IPS-NIHi11 (cell line): Measurements from ENCODE around the gene NUBPL.
"Not testable (repeated sequence)": the region's sequence is repeated elsewhere in the genome, so short reads cannot be mapped to it uniquely, and the experiment has no call there.

Experiments
- DNase-seq: peaks from one replicate; pipeline ENCODE4 v3.0.0; 2012; ENCODE audit warnings: mixed read lengths, low spot score

Gene NUBPL

DNA sequence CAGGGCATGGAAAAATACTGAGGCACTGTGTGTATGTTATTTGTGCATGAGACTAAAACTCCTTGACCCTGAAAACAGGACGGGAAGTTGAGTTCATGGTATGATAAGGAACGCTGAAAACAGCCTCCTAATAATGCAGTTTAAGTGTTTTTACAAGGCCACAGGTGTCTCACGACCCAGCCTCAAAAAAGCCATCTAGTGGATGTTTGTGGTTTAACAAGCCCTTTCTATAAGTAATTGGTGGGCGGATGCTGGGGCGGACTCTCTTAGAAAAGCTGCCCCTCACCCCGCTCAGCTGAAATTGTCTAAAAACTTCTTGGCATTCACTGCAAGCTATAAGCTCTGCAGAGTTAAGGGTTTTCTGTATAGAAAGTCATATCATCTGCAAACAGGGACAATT lies 184.5 kb downstream of the NUBPL start:
- no peak for DNase-seq

DNA sequence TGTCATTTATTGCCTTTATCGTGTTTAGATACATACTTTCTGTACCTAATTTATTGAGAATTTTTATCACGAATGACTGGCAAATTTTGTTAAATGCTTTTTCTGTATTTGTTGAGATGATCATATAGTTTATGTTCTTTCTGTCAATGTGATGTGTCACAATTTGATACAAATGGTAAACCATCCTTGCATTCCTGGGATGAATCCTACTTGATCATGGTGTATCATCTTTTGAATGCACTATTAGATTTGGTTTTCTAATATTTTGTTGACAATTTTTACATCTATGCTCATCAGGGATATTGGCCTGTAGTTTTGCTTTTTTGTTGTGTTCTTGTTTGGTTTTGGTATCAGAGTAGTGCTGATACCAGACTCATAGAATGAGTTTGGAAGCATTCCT lies 185.1 kb downstream of the NUBPL start:
- no peak for DNase-seq

DNA sequence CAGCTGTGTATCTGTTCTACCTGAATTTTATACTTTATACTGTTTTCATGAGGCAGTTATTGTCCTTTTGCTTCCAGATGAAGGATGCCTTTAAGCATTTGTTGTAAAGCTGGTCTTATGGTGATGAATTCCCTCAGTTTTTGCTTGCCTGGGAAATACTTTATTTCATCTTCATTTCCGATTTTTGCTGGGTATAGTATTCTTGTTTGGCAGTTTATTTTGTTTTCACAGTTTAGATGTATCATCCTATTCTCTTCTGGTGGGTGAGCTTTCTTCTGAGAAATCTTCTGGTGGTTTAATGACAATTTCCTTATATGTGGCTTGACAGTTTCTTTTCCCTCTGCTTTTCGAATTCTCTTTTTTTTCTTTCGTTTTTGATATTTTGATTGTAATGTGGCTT lies 188.1 kb downstream of the NUBPL start:
- no peak for DNase-seq

DNA sequence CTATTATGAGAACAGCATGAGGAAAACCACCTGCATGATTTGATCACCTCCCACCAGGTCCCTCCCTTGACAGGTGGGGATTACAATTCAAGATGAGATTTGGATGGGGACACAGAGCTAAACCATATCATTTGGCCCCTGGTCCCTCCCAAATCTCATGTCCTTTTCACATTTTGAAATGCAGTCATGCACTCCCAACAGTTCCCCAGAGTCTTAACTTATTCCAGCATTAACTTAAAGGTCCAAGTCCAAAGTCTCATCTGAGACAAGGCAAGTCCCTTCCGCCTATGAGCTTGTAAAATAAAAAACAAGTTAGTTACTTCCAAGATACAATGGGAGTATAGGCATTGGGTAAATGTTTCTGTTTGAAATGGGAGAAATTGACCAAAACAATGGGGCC lies 189.8 kb downstream of the NUBPL start:
- DNase-seq, result not testable (repeated sequence)

DNA sequence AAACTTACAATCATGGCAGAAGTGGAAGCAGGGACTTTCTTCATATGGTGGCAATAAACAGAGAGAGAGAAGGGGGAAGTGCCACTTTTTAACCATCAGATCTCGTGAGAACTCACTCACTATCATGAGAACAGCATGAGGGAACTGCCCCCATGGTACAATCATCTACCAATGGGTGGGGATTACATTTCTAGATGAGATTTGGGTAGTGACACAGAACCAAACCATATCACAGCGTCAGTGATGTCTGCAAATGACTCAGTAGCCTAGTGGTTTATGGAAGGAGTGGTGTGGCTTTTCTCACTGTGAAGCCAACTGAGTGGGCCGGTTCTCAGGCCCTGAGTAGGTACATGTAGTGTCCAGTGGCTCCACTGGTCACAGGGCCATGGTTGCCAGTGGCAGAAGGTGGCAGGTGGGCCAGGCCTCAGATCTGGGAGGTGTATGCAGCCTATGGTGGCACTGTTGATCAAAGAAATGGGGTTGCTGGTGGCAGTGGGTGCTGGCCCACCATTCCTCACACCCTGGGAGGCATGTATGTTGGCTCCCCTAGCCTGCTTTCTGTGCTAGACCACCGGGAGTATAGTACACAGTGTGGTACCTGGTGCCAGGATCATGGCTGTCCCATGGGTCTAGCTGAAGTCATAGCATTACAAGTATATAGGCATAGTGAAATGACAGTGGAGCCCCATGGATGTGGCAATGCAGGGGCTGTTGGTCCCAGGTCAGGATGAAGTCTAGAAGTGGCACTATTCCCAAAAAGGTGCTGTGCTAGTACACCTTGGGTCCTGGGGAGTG lies 191.9 kb downstream of the NUBPL start:
- DNase-seq, result no peak

DNA sequence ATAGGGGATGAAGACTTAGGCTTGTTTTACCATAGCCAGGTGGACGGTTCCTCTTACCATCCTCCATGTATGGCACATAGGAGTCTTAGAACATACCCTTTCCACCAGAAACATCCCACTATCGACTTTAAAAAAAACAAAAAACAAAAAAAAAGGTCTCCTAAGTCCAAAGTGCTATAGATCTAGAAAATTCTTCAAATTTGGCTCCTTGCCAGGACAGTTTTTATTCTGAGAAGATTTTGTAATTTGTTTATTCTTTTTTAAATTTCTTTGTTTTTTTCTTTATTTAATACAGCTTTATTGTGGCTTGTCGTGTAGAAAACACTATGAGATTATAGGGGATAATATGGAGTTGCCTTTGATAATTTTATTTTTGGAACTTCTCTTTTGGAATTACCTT lies 197.7 kb downstream of the NUBPL start:
- no peak for DNase-seq

DNA sequence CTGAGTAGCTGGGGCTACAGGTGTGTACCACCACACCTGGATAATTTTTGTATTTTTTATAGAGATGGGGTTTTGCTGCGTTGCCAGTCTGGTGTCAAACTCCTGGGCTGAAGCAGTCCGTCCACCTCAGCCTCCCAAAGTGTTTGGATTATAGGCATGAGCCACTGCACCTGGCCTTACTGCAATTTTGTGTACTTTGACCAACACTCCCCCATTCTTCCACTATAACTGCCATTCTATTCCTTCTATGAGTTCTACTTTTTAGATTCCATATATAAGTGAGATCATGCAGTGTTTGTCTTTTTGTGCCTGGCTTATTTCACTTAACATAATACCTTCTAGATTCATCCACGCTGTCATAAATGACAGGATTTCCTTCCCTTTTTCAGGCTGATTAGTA lies 199.1 kb downstream of the NUBPL start:
- no peak for DNase-seq

DNA sequence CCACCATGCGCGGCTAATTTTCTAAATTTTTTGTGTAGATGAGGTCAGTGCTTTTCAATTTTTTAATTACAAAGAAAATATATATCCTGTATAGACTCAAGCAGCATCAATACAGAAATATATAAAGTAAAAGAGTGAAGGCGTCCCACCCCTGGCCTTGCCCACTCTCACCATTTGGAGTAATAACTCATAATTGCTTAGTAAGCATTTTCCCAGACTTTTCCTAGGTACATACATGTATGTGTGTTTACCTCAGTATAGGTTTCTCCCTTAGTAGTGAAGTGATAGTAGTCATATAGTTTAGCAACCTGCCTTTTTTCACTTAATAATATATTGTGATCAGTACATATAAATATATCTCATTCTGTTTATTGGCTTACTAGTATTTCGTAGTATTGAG lies 200.1 kb downstream of the NUBPL start:
- no peak for DNase-seq

DNA sequence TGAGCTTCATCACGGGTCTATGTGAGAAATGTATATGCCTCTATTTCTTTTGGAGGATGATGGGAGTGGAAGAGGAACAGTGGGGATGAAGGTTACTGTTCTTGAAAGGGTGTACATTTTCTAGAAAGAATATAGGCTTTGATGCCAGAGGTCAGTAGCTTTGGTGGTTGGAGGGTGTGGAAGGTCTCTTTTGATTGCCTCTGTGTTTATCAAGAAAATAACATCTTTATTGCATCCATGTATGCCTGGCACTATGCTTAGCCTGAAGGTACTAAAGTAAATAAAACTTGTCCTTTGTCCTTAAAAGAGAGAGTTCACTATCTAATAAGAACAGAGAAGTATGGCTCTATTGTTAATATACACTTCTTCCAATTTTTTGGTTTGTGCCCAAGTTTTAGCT lies 201.8 kb downstream of the NUBPL start:
- DNase-seq, result no peak

DNA sequence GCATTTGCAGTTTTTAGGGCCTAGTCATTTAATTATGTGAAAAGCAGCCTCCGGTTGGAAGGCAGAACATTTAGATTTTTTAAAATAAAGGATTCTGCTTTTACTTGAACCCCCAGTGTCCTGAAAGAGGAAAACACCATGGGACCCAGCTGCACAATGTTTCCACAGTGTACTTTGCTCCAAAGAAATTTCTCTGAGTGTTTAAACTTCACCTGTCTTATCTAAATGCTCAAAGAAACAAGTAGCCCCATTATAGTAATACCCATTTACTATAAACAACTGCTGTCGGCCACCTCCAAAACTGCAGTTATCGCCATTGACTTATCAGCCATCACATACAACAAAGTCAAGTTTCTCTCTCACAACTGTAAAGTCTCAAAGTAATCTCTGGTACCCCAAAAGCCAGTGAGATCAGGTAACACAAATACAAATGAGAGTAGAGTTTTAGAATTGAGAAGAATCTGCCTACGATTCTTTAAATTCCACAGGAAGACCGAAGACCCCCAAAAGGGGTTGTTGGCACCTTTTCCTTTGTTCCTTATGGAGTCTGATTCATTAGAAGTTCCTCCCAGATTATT lies 205.2 kb downstream of the NUBPL start:
- no peak for DNase-seq

DNA sequence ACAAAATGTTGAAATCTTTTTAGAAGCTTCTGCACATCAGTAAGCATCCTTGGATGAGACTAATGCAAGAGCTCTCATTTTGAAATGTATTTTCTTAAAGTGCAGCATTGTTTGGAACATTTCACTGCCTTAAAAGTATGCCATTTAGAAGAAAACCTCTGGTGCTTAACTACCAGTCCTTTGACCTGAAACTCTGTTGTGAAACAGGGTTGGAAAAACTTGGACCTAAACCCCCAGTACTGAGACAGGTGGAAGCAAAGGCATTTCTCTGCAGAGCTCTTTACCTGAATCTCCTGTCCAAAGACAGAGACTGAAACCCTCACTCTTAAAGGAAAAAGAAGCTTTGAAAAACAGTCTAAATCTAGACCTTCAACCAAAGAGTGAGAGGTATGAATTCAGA lies 207.2 kb downstream of the NUBPL start:
- DNase-seq, result no peak

DNA sequence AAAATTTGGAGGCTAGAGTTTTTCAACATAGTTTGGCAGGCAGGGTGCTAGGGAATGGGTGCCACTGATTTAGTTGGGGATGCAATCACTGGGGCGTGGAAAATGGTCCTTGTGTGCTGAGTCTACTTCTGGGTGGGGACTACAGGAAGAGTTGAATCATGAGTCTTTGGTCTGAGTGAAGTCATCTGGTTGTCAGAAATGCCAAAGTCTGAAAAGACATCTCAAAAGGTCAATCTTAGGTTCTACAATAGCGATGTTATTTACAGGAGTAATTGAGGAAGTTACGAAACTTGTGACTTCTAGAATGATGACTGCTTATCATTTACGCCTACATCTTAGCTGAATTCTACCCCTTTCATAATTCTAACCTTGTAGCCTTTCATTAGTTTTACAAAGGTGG lies 209.1 kb downstream of the NUBPL start:
- DNase-seq, result no peak

DNA sequence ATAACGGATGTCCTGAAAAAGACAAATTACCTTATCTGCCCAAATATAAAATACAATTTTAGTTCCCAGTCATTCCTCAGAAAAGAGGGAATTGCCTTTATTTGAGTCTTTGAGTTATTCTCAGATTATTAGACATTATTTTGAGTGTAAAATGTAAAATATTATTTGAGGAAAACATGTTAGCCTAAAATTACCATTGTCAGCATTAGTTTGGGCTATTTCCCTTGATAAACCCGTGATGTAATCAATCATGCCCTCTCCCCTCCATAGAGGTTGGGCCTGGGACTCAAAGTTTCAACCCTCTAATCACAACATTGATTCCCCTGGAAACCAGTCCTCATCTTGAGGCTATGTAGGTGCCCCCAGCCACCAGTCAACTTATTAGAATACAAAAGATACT lies 213.4 kb downstream of the NUBPL start:
- DNase-seq, result no peak

DNA sequence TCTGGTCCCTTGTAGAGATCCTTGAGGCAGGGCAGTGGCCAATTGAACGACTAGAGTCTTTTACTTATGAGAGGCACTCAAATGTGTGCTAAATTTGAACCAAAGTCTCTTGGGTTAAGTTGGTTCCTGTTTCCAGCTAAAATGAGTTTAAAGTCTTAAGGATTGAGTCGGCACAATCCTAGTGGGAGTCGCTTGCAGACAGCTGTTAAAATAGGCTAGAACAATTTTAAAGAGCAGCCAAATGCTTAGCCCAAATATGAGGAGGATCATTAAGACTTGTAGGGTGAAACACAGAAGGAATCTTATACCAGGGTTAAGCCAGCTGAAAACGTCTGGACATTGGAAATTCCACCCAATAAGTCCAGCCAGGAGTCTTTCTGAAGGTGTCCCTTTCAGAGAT lies 216.1 kb downstream of the NUBPL start:
- no peak for DNase-seq

DNA sequence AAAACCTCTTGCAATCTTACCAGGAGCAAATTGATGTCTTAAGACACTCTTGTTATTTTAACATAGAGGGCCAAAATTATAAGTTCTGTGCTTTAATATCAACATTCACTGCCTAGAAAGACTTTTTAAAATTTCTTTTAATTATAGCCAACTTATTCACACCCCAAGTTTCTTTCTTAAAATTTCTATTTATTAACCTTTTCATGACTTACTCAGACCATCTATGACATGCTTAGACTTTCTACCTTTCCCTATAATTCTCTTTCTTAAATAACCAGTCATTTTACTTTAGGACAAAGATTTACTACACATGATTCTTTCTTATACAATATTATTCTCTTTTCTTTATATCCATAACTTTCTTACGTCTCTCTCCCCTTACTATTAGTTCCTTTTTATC lies 220.4 kb downstream of the NUBPL start:
- DNase-seq, result no peak

DNA sequence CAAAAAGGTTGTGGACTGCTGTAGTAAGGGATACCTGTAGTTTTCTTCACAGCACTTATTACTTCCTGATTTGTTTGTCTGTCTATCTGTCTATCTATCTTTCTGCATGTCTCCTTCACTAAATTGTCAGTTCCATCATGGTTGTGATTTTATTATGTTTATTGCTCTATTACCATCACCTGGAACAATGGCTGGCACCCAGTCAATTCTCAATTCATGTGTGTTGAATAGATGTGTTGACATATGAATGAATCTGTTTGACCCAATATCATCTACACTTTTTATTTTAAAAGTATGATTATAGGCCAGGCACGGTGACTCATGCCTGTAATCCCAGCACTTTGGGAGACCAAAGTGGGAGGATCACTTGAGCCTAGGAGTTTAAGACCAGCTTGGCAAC lies 224.4 kb downstream of the NUBPL start:
- DNase-seq, result no peak

DNA sequence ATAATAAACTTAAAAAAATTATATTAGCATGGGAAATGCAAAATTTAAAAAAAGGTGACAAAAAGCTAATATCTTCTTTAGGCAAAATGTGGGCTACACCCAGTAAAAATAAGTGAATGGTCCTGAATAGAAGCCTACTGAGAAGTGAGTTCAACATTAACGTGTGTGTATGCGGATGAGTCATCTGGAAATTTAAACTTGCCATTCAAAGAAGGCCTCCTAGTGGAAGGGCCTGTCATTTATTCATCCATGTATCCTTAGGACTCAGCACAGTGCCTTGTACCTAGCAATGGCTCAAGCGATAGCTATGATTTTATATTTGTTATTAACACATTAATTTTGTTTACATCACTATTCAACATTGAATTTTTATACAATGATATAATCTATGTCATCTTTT lies 226.2 kb downstream of the NUBPL start:
- DNase-seq, result no peak

DNA sequence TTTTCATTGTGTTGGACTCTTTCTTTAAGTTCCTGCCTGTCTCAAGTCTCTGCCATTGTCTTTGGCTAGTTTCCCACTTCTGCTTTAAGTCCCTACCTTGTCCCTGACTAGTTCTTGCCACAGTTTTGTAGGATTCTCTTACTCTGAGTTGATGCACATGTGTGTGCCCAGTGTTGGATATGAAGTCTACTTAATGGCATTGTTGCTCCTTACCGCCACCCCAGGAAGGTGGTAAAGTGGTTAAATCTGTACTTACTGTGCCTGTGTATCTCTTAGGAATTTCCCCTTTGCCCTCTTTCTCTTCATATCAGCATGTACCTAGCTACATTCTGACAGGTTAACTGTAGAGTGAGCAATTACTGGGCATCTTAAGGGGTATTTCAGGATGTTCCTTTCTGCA lies 227.1 kb downstream of the NUBPL start:
- DNase-seq, result no peak

DNA sequence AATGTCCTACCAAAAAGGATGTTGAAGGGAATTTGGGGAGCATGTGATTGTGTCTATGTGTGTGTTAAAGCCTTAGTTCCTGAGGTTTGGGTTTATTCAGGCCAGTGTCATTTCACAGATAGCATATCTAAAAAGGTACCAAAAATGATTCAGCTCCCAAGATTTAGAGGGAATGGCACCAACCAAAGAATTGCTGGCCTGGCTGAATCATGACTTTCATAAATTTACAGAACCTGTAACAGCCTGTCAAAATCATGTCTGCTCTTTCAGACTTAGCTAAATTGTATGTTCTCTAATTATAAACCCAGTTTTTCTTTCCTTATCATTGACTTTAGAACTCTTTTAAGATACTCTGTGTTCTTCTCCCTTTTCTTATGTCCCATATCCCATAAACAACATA lies 231.5 kb downstream of the NUBPL start:
- DNase-seq, result no peak

DNA sequence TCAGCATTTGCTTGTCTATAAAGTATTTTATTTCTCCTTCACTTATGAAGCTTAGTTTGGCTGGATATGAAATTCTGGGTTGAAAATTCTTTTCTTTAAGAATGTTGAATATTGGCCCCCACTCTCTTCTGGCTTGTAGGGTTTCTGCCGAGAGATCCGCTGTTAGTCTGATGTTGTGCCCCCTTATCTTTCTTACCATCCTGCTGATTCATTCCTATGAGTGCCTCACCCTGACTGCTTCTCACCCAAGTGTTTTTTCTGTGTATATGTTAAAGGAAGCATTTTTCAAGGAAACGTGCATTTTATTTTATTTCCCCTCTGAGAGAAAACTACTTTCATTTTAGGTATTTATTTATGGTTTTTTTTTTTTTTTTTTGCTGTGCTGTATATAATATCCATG lies 236.7 kb downstream of the NUBPL start:
- not testable (repeated sequence) for DNase-seq

DNA sequence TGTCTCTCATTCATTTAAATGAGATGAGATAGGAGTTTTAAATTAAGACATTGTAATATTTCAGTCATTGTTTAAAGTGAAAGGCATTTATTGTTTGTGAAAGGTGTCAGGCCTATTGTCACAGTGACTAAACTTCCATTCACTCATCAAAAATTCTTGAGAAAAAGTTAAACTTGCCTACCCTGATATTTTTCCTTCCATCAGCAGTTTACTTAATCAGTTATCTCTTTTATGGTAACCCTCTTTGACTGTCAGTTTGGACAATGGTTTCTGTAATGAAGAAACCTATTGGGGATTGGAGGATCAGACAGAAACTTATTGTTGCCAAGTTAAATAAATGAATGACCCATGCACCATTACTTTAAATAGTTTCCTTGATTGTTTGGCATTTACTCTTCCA lies 241.6 kb downstream of the NUBPL start:
- DNase-seq, result no peak

DNA sequence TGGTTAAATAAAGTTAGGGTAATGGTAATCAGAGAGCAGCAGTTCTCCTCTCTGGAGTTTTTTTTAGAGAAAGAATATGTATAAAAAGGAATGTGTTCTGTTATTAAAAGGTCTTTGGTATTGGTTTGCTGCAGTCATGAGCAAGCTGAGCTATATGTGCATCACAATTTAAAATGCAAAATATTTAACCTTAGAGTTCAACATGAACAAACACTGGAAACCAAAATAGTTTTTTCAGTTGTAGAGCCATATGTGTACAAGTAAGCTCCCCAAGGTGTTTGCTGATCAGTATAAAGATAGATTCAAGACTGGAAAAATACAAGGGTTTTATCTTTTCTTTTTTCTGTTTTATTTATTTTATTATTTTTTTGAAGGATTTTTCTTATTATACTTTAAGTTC lies 245.0 kb downstream of the NUBPL start:
- no peak for DNase-seq

DNA sequence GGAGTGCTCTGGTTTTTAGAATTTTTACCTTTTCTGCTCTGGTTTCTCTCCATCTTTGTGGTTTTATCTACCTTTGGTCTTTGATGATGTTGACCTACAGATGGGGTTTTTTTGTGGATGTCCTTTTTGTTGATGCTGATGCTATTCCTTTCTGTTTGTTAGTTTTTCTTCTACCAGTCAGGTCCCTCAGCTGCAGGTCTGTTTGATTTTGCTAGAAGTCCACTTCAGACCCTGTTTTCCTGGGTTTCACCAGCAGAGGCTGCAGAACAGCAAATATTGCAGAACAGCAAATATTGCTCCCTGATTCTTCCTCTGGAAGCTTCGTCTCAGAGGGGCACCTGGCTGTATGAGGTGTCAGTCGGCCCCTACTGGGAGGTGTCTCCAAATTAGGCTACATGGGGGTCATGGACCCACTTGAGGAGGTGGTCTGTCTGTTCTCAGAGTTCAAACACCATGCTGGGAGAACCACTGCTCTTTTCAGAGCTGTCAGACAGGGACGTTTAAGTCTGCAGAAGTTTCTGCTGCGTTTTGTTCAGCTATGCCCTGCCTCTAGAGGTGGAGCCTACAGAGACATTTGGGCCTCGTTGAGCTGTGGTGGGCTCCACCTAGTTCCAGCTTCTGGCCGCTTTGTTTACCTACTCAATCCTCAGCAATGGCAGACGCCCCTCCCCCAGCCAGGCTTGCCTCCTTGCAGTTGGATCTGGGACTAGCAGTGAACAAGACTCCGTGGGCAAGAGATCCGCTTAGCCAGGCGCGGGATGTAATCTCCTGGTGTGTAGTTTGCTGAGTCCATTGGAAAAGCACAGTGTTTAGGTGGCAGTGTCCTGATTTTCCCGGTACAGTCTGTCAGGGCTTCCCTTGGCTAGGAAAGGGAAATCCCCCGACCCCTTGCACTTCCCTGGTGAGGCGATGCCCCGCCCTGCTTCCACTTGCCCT lies 250.8 kb downstream of the NUBPL start:
- not testable (repeated sequence) for DNase-seq
